WTC11 (cell line): ENCODE data around the gene MAP3K5. TPM values are rescaled to one million over a fixed set of nuclear protein-coding genes. Genes with fewer than 3 reads are reported as not detected.

Source experiments
- ATAC-seq: fragments of 200-7000 bp; cut with Tn5 transposase; 2 replicates; pipeline ENCODE4 v1.10.0; 2021; ENCODE audit warnings: mild to moderate bottlenecking, moderate library complexity
- CTCF ChIA-PET: fragments of 300-600 bp; sonication (Branson Sonifier 250); formaldehyde crosslinking; loops from one replicate; lab custom pipeline; 2021; ENCODE audit warnings: antibody characterized with exemption; lab: Charles Lee
- POLR2A ChIA-PET: fragments of 350-600 bp; sonication (Branson Sonifier 250); formaldehyde crosslinking; loops from one replicate; lab custom pipeline; 2021; ENCODE audit warnings: antibody characterized with exemption; lab: Charles Lee
- DNase-seq: peaks from one replicate; pipeline ENCODE4 v3.0.0; 2021; ENCODE audit warnings: low spot score
- H3K27ac Mint-ChIP-seq: 2 replicates; pipeline ENCODE4 v1.8.0; 2021; ENCODE audit warnings: mixed read lengths
- H3K27me3 Mint-ChIP-seq: 2 replicates; pipeline ENCODE4 v1.8.0; 2021; ENCODE audit warnings: low read depth, mild to moderate bottlenecking, moderate library complexity, mixed read lengths
- H3K36me3 Mint-ChIP-seq: 2 replicates; pipeline ENCODE4 v1.8.0; 2021; ENCODE audit warnings: mixed read lengths
- H3K4me1 Mint-ChIP-seq: 2 replicates; pipeline ENCODE4 v1.8.0; 2022; ENCODE audit warnings: mixed read lengths
- H3K4me3 Mint-ChIP-seq: 2 replicates; pipeline ENCODE4 v1.8.0; 2021; ENCODE audit warnings: mild to moderate bottlenecking, moderate library complexity, mixed read lengths
- H3K9me3 Mint-ChIP-seq: 2 replicates; pipeline ENCODE4 v1.8.0; 2021; ENCODE audit warnings: mixed read lengths
- ATF1 ChIP-seq: sonication (generic); formaldehyde crosslinking; IDR thresholded peaks from 2 replicates; pipeline ENCODE4 v1.8.1; 2023; ENCODE audit warnings: mild to moderate bottlenecking, moderate library complexity, missing genetic modification reagents
- ATF6 ChIP-seq: sonication (generic); formaldehyde crosslinking; IDR thresholded peaks from 2 replicates; pipeline ENCODE4 v1.8.1; 2023; ENCODE audit warnings: mild to moderate bottlenecking, missing genetic modification reagents
- CBFB ChIP-seq: sonication (generic); formaldehyde crosslinking; IDR thresholded peaks from 2 replicates; pipeline ENCODE4 v1.8.1; 2022; ENCODE audit warnings: mild to moderate bottlenecking, low read depth, missing genetic modification reagents
- CREB1 ChIP-seq: sonication (generic); formaldehyde crosslinking; IDR thresholded peaks from 2 replicates; pipeline ENCODE4 v1.8.0; 2023; ENCODE audit warnings: mild to moderate bottlenecking, missing genetic modification reagents
- CTCF ChIP-seq: fragments of 200-600 bp; IDR thresholded peaks from 2 replicates; pipeline ENCODE4 v1.8.0; 2022; ENCODE audit warnings: antibody characterized with exemption
- E2F1 ChIP-seq: sonication (generic); formaldehyde crosslinking; IDR thresholded peaks from 2 replicates; pipeline ENCODE4 v1.8.0; 2022; ENCODE audit warnings: mild to moderate bottlenecking, missing genetic modification reagents
- ESRRA ChIP-seq: sonication (generic); formaldehyde crosslinking; IDR thresholded peaks from 2 replicates; pipeline ENCODE4 v1.8.1; 2022; ENCODE audit warnings: mild to moderate bottlenecking, missing genetic modification reagents, borderline replicate concordance
- FOXP1 ChIP-seq: sonication (generic); formaldehyde crosslinking; IDR thresholded peaks from 2 replicates; pipeline ENCODE4 v1.8.0; 2022; ENCODE audit warnings: missing genetic modification reagents, mild to moderate bottlenecking, moderate library complexity, borderline replicate concordance
- KAT7 ChIP-seq: sonication (generic); formaldehyde crosslinking; IDR thresholded peaks from 2 replicates; pipeline ENCODE4 v1.8.1; 2023; ENCODE audit warnings: missing genetic modification reagents, mild to moderate bottlenecking, borderline replicate concordance
- MLX ChIP-seq: sonication (generic); formaldehyde crosslinking; IDR thresholded peaks from 2 replicates; pipeline ENCODE4 v1.8.1; 2023; ENCODE audit warnings: mild to moderate bottlenecking, missing genetic modification reagents, moderate library complexity
- PRDM15 ChIP-seq: sonication (generic); formaldehyde crosslinking; IDR thresholded peaks from 2 replicates; pipeline ENCODE4 v1.8.0; 2022; ENCODE audit warnings: missing genetic modification reagents
- PREB ChIP-seq: sonication (generic); formaldehyde crosslinking; IDR thresholded peaks from 2 replicates; pipeline ENCODE4 v1.8.1; 2022; ENCODE audit warnings: mild to moderate bottlenecking, missing genetic modification reagents, moderate library complexity, borderline replicate concordance
- PRRX2 ChIP-seq: fragments of 250-450 bp; sonication (Bioruptor Pico); IDR thresholded peaks from 2 replicates; pipeline ENCODE4 v1.8.0; 2021; ENCODE audit warnings: mild to moderate bottlenecking
- RORB ChIP-seq: fragments of 250-450 bp; sonication (Bioruptor Pico); IDR thresholded peaks from 2 replicates; pipeline ENCODE4 v1.9.0; 2021; ENCODE audit warnings: mild to moderate bottlenecking
- TP53 ChIP-seq: sonication (generic); formaldehyde crosslinking; IDR thresholded peaks from 2 replicates; pipeline ENCODE4 v1.8.1; 2023; ENCODE audit warnings: mild to moderate bottlenecking, missing genetic modification reagents
- ZBTB43 ChIP-seq: sonication (generic); formaldehyde crosslinking; IDR thresholded peaks from 2 replicates; pipeline ENCODE4 v1.8.1; 2023; ENCODE audit warnings: mild to moderate bottlenecking, missing genetic modification reagents
- ZMAT4 ChIP-seq: fragments of 250-450 bp; sonication (Bioruptor Pico); IDR thresholded peaks from 2 replicates; pipeline ENCODE4 v1.9.0; 2021; ENCODE audit warnings: mild to moderate bottlenecking
- ZNF423 ChIP-seq: fragments of 250-450 bp; sonication (Bioruptor Pico); IDR thresholded peaks from 2 replicates; pipeline ENCODE4 v2.1.2; 2022; ENCODE audit warnings: mild to moderate bottlenecking, moderate library complexity
- total RNA-seq: library from RNA; stranded (reverse); gene quantifications from 3 replicates; pipeline ENCODE4 v1.2.3, GENCODE V29; 2021

Gene MAP3K5
- total RNA-seq, 1 experiment from 2014 or later: 1.6 TPM

- H3K27me3 Mint-ChIP-seq: no peaks in the 10 kb centered on the region; the same call in 1 of the 2 replicates
- ATAC-seq (no peak), DNase-seq (no peak)
- TF ChIP-seq ZMAT4 (no peak), CTCF (no peak), PRDM15 (CRISPR knock-in tag) (no peak), MLX (CRISPR knock-in tag) (no peak), ATF6 (no peak), ESRRA (no peak), CREB1 (CRISPR knock-in tag) (no peak), KAT7 (CRISPR knock-in tag) (no peak)
- TF ChIP-seq, all 79 proteins: peak for 0
- peaks cover 15% of the 10 kb centered on the region for H3K4me1 Mint-ChIP-seq
- no peak overlapping the region for H3K27ac Mint-ChIP-seq
- CTCF ChIA-PET: interaction anchor here (0.7 kb wide), 1 partner anchor 234 kb away, joined by 3 read pairs; no protein-coding TSS in a partner anchor
- H3K9me3 Mint-ChIP-seq: peaks cover 5% of the 10 kb centered on the region; the same call in 1 of the 2 replicates
- no peaks in the 10 kb centered on the region for H3K36me3 Mint-ChIP-seq
- H3K4me3 Mint-ChIP-seq: no peak overlapping the region
- POLR2A ChIA-PET: interaction anchor here (0.7 to 0.9 kb wide), 2 partner anchors 32 to 46 kb away, joined by 3 to 5 read pairs; no protein-coding TSS in a partner anchor
These were observed 68.5 kb downstream of the MAP3K5 start for GRCh38 chr6:136723780-136724179.

- DNase-seq (no peak), ATAC-seq (no peak)
- Mint-ChIP-seq H3K36me3 (no peaks in the 10 kb centered on the region), H3K9me3 (peaks cover 5% of the 10 kb centered on the region; the same call in 1 of the 2 replicates), H3K27me3 (no peaks in the 10 kb centered on the region; the same call in 1 of the 2 replicates), H3K4me1 (peaks cover 15% of the 10 kb centered on the region), H3K27ac (no peak overlapping the region), H3K4me3 (no peak overlapping the region)
- POLR2A ChIA-PET: no interaction called here
- CTCF ChIA-PET: no interaction called here
- TF ChIP-seq ZBTB43: no peak
- TF ChIP-seq TP53: no peak
- TF ChIP-seq ATF6: no peak
- no peak for TF ChIP-seq ZNF423 (CRISPR knock-in tag)
- TF ChIP-seq PREB: no peak
- no peak for TF ChIP-seq ATF1 (CRISPR knock-in tag)
- TF ChIP-seq E2F1 (CRISPR knock-in tag): no peak
- no peak for TF ChIP-seq RORB (CRISPR knock-in tag)
- no peak for TF ChIP-seq PRRX2
- TF ChIP-seq CBFB: no peak
- no peak for TF ChIP-seq FOXP1
These were observed 70.8 kb downstream of the MAP3K5 start for GRCh38 chr6:136721467-136721866.
